T-helper 22 cell (primary cell): Measurements from ENCODE around the gene GIT2.
"Not testable (repeated sequence)": the region's sequence is repeated elsewhere in the genome, so short reads cannot be mapped to it uniquely, and the experiment has no call there.

Experiments used
- DNase-seq: peaks from one replicate; pipeline ENCODE4 v3.0.0-alpha.2; 2020; ENCODE audit warnings: low read depth

Gene GIT2, protein sequence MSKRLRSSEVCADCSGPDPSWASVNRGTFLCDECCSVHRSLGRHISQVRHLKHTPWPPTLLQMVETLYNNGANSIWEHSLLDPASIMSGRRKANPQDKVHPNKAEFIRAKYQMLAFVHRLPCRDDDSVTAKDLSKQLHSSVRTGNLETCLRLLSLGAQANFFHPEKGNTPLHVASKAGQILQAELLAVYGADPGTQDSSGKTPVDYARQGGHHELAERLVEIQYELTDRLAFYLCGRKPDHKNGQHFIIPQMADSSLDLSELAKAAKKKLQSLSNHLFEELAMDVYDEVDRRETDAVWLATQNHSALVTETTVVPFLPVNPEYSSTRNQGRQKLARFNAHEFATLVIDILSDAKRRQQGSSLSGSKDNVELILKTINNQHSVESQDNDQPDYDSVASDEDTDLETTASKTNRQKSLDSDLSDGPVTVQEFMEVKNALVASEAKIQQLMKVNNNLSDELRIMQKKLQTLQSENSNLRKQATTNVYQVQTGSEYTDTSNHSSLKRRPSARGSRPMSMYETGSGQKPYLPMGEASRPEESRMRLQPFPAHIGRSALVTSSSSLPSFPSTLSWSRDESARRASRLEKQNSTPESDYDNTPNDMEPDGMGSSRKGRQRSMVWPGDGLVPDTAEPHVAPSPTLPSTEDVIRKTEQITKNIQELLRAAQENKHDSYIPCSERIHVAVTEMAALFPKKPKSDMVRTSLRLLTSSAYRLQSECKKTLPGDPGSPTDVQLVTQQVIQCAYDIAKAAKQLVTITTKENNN

GRCh38 chr12:109995686-109996482 is at the start of gene GIT2:
Gene GIT2 (minus strand): TSS chr12:109996368. CDS start chr12:109996224, 144 bp downstream.
- DNase-seq = peak; percentile 93

DNA sequence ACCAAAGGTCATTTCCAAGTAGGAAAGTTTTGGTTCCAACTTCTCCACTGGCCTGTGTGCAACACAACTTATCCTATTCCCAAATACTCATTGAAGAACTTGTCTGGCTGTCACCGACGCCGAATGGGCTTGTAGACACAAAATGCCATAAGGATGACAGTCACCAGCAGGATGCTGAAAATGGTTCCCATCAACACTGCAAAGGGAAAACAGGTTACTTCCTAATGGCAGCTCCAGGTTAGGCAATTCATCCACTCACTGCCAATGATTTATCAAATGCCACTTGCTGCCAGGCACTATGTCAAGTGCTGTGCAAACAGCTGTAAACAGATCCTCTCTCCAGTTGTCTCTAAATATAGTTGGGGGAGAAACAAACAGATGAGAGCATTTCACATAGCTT is 46.1 kb upstream of the GIT2 start:
- no peak for DNase-seq

DNA sequence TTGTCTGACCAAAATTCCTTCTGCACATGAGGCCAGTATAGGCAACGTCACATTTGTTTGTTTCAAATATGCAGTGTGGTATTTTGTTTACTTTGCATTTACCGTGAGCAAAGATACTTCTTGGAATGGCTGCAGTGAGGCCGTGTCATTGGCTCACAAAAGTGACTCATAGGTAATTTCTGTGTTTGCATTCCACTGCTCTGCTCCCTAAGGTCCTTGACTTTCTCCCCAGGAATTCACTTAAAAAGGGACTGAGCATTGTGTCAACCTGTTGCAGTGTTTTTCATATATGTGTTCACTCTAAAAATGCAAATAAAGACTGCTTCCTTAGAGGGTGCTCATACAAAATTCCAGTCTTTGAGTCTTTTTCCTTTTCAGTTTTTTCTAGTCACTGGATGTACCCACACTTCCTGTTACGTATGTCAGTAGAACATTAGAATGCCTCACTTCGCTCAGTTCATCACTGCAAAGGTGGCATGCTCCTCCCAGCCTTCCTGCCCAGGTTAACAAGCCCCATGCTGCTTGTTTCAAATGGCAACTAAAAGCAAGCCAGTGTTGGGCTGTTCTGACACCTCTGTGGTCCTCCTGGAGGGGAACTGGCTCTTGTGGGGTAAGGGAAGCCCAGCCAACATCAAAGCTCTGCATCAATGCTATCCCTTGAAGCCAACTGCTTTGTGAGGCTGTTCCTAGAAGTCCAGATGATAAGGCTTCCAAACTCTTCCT is 43.1 kb upstream of the GIT2 start:
- DNase-seq = no peak

- no peak for DNase-seq
Observed at GRCh38 chr12:110038741-110039084, 42.5 kb upstream of the GIT2 start.

GRCh38 chr12:110037315-110037714 is 41.1 kb upstream of the GIT2 start:
- DNase-seq = no peak

- DNase-seq = no peak
Observed at GRCh38 chr12:110035534-110036104, 39.5 kb upstream of the GIT2 start.

DNA sequence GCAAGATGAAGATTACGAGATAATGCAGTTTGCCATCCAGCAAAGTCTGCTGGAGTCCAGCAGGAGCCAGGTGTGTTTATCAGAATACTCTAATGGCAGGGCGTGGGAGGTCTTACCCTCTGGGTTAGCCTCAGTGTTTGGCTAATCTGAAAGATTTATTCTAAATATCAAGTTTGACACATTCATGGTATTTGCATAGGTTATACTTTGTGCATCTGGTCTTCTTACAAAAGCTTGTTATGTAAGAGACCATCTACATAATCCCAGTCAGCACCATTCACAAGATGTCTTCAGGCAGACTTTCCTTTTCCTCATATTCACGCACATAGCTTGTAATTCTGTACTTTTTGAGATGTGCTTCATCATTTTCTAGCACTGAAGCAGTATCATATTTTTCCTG is 37.7 kb upstream of the GIT2 start:
- DNase-seq = no peak

DNA sequence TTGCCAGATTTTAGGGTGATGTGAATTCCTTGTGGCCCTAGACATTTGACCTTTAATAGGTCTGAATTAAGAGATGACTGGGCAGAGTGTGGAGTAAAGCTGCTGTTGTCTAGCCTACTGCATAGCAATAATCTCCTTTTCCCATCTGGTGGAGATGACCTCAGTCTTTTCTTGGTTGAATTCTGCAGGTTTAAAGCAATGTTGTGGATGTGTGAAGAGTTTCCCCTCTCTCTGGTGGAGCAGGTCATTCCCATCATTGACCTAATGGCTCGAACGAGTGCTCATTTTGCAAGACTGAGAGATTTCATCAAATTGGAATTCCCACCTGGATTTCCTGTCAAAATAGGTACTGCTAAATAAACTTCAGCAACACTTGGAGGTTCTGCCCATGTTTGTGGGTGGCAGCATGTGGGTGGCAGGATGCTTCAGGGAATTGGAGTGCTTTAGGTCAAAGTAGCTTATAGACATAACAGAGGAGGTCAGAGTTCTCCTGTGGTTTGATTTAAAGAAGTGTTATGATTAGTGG is 33.2 kb upstream of the GIT2 start:
- no peak for DNase-seq

DNA sequence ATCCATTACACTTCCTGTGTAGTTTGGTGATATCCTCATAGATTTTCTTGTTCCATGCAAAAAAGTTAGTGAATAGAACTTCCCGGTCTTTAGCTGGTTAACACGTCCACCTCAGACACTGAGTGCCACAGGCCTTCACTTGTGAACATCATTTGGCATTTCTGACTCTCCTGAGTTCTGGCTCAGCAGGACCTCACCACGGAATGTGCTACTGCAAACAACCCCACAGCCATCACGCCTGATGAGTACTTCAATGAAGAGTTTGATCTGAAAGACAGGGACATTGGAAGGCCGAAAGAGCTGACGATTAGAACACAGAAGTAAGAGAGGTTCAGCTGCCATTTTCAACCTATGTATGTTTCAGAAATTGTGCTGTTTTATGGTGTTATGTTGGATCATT is 32.2 kb upstream of the GIT2 start:
- no peak for DNase-seq

DNA sequence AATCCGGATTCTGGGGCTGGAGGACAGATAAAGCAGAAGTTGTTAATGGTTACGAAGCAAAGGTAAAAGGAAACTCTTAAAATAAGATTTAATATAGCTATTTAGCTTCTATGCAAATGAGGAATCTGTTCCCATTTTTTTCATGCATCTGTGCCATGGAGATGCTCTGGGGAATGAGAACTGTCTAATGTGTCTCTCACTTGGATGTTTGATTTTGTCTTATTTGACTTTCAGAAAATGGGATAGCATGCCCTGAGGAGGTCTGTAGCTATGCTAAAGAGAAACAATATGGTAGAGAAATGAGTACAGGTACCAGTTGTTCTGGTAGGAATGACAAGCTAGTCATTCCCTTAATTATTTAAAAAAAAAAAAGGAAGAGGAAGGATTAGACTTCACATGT is 27.9 kb upstream of the GIT2 start:
- no peak for DNase-seq

GRCh38 chr12:110023059-110023980 is 27.2 kb upstream of the GIT2 start:
- no peak for DNase-seq

DNA sequence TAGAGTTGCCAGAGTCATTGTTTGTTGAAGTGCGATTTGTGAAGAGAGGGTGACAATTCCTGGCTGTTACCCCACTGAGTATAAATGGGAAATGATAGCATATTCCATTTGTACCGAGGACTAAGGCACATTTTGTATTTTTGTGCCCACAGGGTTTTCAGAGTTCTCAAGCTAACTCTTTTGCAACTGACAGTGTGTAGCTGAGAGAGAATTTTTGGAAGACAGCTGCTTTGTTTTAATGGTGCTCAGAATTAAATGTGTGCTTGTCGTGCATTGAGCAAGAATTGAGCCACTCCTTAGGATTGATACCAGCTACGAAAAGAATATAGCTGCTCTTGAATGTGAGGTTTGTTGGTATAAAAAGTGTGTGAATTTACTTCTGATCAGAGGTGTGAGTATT is 24.8 kb upstream of the GIT2 start:
- DNase-seq = no peak

DNA sequence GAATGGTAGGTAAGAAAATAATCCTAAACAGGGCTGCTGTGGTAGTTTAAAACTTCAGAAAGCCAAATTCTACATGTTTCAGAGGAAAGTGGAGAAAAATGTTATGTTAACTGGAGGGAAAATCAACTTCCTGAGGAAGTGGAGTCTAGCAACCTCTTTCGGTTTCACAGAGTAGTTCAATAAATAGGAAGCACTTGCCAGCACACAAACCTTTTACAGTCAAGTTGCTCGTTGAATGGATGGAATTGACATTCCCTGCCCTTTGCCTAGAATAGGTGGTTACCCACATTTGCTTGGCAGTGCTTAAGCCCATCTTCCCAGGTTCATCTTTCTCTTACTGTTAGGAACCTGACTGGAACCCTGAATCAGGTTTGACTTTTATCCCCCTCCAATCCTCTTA is 19.0 kb upstream of the GIT2 start:
- DNase-seq = no peak

DNA sequence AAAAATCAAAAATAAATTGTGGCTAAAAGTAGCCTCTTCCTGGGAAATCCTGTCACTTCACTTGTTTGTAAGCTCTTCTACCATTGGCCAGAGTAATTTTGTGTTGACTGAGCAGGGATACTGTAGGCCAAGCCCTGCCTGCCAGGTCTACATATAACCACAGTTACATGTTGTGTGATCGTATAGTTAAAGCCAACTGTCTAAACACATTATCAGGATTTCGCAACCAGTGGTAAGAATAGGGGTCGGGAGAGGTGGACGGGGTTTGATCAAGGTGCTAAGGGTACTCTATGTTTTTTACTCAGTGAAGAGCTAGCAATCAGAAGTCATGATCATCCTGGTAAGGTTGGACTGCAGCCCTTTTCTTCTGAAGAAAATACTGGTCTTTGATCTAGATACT is 16.5 kb upstream of the GIT2 start:
- no peak for DNase-seq

DNA sequence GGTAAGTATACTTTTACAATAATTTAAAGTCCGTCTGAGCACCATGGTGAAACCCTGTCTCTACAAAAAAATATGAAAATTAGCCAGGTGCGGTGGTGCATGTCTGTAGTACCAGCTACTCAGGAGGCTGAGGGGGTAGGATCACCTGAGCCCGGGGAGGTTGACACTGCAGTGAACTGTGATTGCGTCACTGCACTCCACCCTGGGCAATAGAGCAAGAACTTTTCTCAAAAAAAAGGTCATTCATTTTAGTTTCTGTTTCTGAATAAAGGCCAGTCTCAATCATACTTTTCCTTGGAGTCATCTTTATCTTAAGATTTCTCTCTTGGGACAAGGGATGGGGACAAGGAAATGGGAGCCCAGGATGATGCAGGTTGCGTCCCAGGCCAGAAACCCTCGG is 16.0 kb upstream of the GIT2 start:
- DNase-seq = peak; percentile 34

- peak; percentile 26 for DNase-seq
Observed at GRCh38 chr12:110010853-110011723, 14.9 kb upstream of the GIT2 start.

- DNase-seq = not testable (repeated sequence)
Observed at GRCh38 chr12:110008681-110009398, 12.7 kb upstream of the GIT2 start.

GRCh38 chr12:110007881-110008280 is 11.7 kb upstream of the GIT2 start:
- no peak for DNase-seq

GRCh38 chr12:110006115-110006514 is 9.9 kb upstream of the GIT2 start:
- no peak for DNase-seq
